Measurements from ENCODE around the gene PDLIM4.

DNA sequence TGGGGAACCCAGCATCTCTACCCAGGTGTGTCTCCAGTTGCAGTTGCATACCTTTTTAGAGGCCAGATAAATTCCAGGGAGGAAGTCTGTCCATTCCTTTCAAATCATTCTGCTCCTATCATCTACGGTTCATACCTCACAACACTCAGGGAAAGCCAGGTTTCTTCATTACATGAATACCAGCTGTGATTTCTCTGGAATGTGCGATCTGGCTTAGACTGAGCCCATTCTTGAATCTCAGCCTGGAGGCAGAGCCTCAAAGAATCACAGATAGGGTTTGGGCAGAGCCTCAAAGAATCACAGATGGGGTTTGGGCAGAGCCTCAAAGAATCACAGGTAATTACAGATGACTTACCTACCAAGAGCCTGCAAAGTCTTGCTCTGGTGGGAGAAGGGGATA, 37.0 kb upstream of the PDLIM4 start:
- TF ChIP-seq, protein P1, sequence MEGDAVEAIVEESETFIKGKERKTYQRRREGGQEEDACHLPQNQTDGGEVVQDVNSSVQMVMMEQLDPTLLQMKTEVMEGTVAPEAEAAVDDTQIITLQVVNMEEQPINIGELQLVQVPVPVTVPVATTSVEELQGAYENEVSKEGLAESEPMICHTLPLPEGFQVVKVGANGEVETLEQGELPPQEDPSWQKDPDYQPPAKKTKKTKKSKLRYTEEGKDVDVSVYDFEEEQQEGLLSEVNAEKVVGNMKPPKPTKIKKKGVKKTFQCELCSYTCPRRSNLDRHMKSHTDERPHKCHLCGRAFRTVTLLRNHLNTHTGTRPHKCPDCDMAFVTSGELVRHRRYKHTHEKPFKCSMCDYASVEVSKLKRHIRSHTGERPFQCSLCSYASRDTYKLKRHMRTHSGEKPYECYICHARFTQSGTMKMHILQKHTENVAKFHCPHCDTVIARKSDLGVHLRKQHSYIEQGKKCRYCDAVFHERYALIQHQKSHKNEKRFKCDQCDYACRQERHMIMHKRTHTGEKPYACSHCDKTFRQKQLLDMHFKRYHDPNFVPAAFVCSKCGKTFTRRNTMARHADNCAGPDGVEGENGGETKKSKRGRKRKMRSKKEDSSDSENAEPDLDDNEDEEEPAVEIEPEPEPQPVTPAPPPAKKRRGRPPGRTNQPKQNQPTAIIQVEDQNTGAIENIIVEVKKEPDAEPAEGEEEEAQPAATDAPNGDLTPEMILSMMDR (IDR thresholded peaks at IDR 0.05; ENCODE audit: insufficient read depth, low read length), result no peak
- TF ChIP-seq, protein P2, sequence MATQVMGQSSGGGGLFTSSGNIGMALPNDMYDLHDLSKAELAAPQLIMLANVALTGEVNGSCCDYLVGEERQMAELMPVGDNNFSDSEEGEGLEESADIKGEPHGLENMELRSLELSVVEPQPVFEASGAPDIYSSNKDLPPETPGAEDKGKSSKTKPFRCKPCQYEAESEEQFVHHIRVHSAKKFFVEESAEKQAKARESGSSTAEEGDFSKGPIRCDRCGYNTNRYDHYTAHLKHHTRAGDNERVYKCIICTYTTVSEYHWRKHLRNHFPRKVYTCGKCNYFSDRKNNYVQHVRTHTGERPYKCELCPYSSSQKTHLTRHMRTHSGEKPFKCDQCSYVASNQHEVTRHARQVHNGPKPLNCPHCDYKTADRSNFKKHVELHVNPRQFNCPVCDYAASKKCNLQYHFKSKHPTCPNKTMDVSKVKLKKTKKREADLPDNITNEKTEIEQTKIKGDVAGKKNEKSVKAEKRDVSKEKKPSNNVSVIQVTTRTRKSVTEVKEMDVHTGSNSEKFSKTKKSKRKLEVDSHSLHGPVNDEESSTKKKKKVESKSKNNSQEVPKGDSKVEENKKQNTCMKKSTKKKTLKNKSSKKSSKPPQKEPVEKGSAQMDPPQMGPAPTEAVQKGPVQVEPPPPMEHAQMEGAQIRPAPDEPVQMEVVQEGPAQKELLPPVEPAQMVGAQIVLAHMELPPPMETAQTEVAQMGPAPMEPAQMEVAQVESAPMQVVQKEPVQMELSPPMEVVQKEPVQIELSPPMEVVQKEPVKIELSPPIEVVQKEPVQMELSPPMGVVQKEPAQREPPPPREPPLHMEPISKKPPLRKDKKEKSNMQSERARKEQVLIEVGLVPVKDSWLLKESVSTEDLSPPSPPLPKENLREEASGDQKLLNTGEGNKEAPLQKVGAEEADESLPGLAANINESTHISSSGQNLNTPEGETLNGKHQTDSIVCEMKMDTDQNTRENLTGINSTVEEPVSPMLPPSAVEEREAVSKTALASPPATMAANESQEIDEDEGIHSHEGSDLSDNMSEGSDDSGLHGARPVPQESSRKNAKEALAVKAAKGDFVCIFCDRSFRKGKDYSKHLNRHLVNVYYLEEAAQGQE (IDR thresholded peaks at IDR 0.05; ENCODE audit: insufficient replicate concordance, low read depth), result no peak
